Measurements from ENCODE around the gene PLXDC1. TPM values are rescaled to one million over a fixed set of nuclear protein-coding genes. Genes with fewer than 3 reads are reported as not detected.

PLXDC1 gene
- total RNA-seq, 1 donor from 2014 or later = 2.5 TPM

DNA sequence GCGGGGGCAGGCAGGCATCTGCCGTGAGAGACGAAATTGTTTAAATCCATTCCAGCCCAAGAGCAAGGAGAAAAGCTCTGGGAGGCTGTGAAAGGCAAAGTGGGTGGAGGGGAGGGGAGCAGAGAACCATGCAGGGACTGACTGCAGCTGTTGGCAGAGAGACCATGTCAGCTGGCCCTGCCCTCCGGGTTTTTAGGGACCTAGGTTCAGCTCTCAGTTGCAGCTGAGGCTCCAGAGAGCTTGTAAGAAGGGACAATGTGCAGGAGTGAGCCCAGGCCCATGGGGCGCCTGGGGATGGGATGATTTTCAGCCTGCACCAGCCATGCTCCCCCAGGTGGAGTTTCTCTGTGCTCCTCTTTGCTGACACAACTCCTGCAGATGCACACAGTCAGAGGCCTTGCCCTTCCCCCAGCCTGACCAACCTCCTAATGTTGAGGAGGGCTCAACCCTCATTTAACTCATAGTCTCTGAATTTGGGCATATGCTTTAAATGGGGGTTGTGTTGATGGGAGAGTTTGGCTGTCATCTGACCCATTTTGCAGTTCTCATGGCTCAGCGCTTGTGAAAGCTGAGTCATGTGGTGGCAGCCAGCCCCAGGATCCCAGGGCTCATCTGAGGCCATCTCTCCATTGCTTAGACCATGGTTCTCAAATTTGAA, 70.9 kb downstream of the PLXDC1 start:
- TF ChIP-seq, protein P1, sequence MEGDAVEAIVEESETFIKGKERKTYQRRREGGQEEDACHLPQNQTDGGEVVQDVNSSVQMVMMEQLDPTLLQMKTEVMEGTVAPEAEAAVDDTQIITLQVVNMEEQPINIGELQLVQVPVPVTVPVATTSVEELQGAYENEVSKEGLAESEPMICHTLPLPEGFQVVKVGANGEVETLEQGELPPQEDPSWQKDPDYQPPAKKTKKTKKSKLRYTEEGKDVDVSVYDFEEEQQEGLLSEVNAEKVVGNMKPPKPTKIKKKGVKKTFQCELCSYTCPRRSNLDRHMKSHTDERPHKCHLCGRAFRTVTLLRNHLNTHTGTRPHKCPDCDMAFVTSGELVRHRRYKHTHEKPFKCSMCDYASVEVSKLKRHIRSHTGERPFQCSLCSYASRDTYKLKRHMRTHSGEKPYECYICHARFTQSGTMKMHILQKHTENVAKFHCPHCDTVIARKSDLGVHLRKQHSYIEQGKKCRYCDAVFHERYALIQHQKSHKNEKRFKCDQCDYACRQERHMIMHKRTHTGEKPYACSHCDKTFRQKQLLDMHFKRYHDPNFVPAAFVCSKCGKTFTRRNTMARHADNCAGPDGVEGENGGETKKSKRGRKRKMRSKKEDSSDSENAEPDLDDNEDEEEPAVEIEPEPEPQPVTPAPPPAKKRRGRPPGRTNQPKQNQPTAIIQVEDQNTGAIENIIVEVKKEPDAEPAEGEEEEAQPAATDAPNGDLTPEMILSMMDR (IDR thresholded peaks at IDR 0.05) = no peak
- TF ChIP-seq EZH2phosphoT487 (IDR thresholded peaks at IDR 0.05) (no peak), EZH2 (IDR thresholded peaks at IDR 0.05) (no peak)
- Histone ChIP-seq H3K4me1 (peaks cover 14% of the 10 kb centered on the region), H2AFZ (replicated peaks) (no peak overlapping the region), H3K4me2 (peak overlapping the region; percentile 20), H3F3A (ENCODE audit: low read depth) (no peaks in the 10 kb centered on the region), H3K4me3 (no peak overlapping the region), H3K9me3 (ENCODE audit: low read depth) (no peaks in the 10 kb centered on the region), H3K36me3 (no peaks in the 10 kb centered on the region), H3K79me2 (ENCODE audit: low read depth) (no peaks in the 10 kb centered on the region), H3K27ac (no peak overlapping the region), H4K20me1 (ENCODE audit: low read depth) (no peaks in the 10 kb centered on the region), H3K9ac (no peak overlapping the region), H3K27me3 (no peaks in the 10 kb centered on the region)
- peaks cover 18% of the 10 kb centered on the region for H3K4me1 Mint-ChIP-seq
- no peaks in the 10 kb centered on the region for H3K36me3 Mint-ChIP-seq
- H3K4me3 Mint-ChIP-seq = no peak overlapping the region
- H3K27me3 Mint-ChIP-seq (ENCODE audit: insufficient read depth, low read depth) = peaks cover 3% of the 10 kb centered on the region
- H3K27ac Mint-ChIP-seq = no peak overlapping the region
- H3K9me3 Mint-ChIP-seq = no peaks in the 10 kb centered on the region
- DNase-seq (ENCODE audit: low spot score) = peak; percentile 50

DNA sequence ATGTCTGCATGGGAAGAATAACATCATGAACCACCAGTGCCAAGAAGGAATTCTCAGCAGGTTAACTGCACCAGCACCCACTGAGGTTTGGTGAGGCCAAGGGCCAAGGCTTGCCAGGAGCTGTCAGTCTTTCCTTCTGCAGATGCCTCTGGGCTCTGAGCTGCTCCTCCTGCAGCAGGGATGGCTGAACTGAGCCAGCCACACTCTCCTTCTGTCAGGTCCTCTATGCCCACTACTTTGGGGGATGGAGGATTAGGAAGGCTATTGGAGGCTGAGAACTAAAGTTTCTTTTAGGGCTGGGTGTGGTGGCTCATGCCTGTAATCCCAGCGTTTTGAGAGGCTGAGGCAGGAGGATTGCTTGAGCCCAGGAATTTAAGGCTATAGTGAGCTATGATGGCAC, 71.6 kb downstream of the PLXDC1 start:
- Histone ChIP-seq H3K27me3 (no peaks in the 10 kb centered on the region), H3K27ac (no peak overlapping the region), H3K36me3 (no peaks in the 10 kb centered on the region), H3K4me1 (peaks cover 14% of the 10 kb centered on the region), H3K79me2 (ENCODE audit: low read depth) (no peaks in the 10 kb centered on the region), H3F3A (ENCODE audit: low read depth) (no peaks in the 10 kb centered on the region), H3K9me3 (ENCODE audit: low read depth) (no peaks in the 10 kb centered on the region), H3K9ac (no peak overlapping the region), H3K4me2 (peak overlapping the region; percentile 20), H2AFZ (replicated peaks) (no peak overlapping the region), H3K4me3 (no peak overlapping the region), H4K20me1 (ENCODE audit: low read depth) (no peaks in the 10 kb centered on the region)
- Mint-ChIP-seq H3K27me3 (ENCODE audit: insufficient read depth, low read depth) (peaks cover under 1% of the 10 kb centered on the region), H3K9me3 (no peaks in the 10 kb centered on the region), H3K4me3 (no peak overlapping the region), H3K36me3 (no peaks in the 10 kb centered on the region), H3K4me1 (peaks cover 14% of the 10 kb centered on the region), H3K27ac (no peak overlapping the region)
- no peak for DNase-seq (ENCODE audit: low spot score)
- TF ChIP-seq EZH2phosphoT487 (IDR thresholded peaks at IDR 0.05) (no peak), EZH2 (IDR thresholded peaks at IDR 0.05) (no peak)
- TF ChIP-seq, protein P1 (IDR thresholded peaks at IDR 0.05) = no peak

DNA sequence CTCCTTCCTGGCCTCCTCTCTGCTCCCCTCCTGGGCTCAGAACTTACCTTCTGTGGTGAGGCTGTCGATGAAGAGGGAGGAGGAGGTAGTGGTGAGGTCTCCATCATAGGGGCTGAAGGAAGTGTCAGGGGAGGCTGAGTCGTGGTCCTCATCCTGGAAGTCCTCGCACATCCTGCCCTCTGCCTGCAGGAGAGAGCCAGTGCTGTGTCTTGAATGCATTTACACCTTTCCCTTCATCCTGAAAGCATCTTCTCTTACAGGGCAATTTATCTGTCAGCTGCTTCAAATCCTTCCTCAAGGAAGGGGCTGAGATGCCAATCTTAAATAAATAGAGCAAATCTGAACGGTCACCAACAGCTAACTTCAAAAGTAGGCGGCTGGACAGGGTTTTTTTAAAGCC, 73.6 kb downstream of the PLXDC1 start:
- DNase-seq (ENCODE audit: low spot score) = no peak
- no peak overlapping the region for H2AFZ ChIP-seq (replicated peaks)
- no peaks in the 10 kb centered on the region for H4K20me1 ChIP-seq (ENCODE audit: low read depth)
- Mint-ChIP-seq H3K27ac (no peak overlapping the region), H3K4me1 (peaks cover 16% of the 10 kb centered on the region), H3K9me3 (no peaks in the 10 kb centered on the region), H3K27me3 (ENCODE audit: insufficient read depth, low read depth) (peaks cover 2% of the 10 kb centered on the region), H3K36me3 (no peaks in the 10 kb centered on the region), H3K4me3 (no peak overlapping the region)
- TF ChIP-seq EZH2 (IDR thresholded peaks at IDR 0.05) = no peak
- TF ChIP-seq, protein P1 (IDR thresholded peaks at IDR 0.05) = peak; percentile 20
- H3K36me3 ChIP-seq = no peaks in the 10 kb centered on the region
- no peak overlapping the region for H3K27ac ChIP-seq
- H3K79me2 ChIP-seq (ENCODE audit: low read depth) = no peaks in the 10 kb centered on the region
- peaks cover 14% of the 10 kb centered on the region for H3K4me1 ChIP-seq
- no peaks in the 10 kb centered on the region for H3K27me3 ChIP-seq
- no peak overlapping the region for H3K4me2 ChIP-seq
- H3K4me3 ChIP-seq = no peak overlapping the region
- no peak overlapping the region for H3K9ac ChIP-seq
- no peaks in the 10 kb centered on the region for H3K9me3 ChIP-seq (ENCODE audit: low read depth)
- no peaks in the 10 kb centered on the region for H3F3A ChIP-seq (ENCODE audit: low read depth)

Measured in neural progenitor cell (in vitro differentiated cells).